Measurements from ENCODE around the gene TMEM98.

DNA sequence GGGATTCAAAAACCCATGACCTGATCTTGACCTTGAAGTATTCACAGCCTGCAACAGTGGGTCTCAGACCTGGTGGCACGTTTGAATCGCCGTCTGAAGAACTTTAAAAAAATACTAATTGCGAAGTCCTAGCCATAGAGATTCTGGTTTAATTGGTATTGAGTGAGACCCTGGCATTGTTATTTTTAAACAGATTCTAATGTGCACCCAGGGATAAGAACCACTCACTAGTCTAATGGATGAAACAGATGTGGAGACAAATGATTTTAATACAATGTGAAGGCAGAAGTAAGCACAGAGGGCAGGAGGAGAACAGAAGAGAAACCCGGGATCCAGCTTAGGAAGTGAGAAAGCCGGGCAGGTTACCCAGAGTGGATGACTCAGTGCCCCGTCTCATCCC, 21.2 kb downstream of the TMEM98 start:
- no peak for TF ChIP-seq POLR2AphosphoS5 (IDR thresholded peaks at IDR 0.05; ENCODE audit: low read depth, low read length)
- no peak for TF ChIP-seq POLR2A (IDR thresholded peaks at IDR 0.05; ENCODE audit: low read depth, low read length)
- TF ChIP-seq PAX5 (IDR thresholded peaks at IDR 0.05; ENCODE audit: insufficient read depth, low read length, severe bottlenecking), result no peak
- TF ChIP-seq SPI1 (IDR thresholded peaks at IDR 0.05; ENCODE audit: low read depth, low read length), result no peak
- TF ChIP-seq POU2F2 (IDR thresholded peaks at IDR 0.05; ENCODE audit: low read depth, low read length), result no peak

Data from GM12891 (cell line).